Neutrophil (primary cell): ENCODE data around the gene ABHD15.

Experiments used
- H3K27ac ChIP-seq: fragments of 200-600 bp; sonication (generic); 2 replicates; pipeline ENCODE4 v1.5.1; 2016; ENCODE audit warnings: mild to moderate bottlenecking, moderate library complexity
- H3K27me3 ChIP-seq: fragments of 200-600 bp; sonication (generic); 2 replicates; pipeline ENCODE4 v1.6.0; 2016; ENCODE audit warnings: mild to moderate bottlenecking
- H3K36me3 ChIP-seq: fragments of 200-600 bp; sonication (generic); 2 replicates; pipeline ENCODE4 v1.5.1; 2017
- H3K4me1 ChIP-seq, 2 experiments: fragments of 200-600 bp in 1 of 2; sonication (generic) in 1 of 2; 1 replicate in 1 of 2; 2 replicates in 1 of 2; pipeline versions ENCODE4 v1.5.1 to v1.6.1; 2013 to 2016; ENCODE audit warnings: low read depth in 1 of 2, low read length in 1 of 2, mild to moderate bottlenecking in 1 of 2, moderate library complexity in 1 of 2; ENCODE audit not compliant: control insufficient read depth in 1 of 2, insufficient read depth in 1 of 2
- H3K4me3 ChIP-seq, 2 experiments: fragments of 200-600 bp in 1 of 2; sonication (generic) in 1 of 2; 1 replicate in 1 of 2; 2 replicates in 1 of 2; pipeline ENCODE4 v1.5.1; 2013 to 2016; ENCODE audit warnings: low read depth in 1 of 2, low read length in 1 of 2, mild to moderate bottlenecking in 1 of 2, moderate library complexity in 1 of 2
- H3K9me3 ChIP-seq: fragments of 200-600 bp; sonication (generic); 2 replicates; pipeline ENCODE4 v1.5.1; 2016
- CTCF ChIP-seq: fragments of 200-600 bp; sonication (generic); IDR thresholded peaks from 2 replicates; pipeline ENCODE4 v1.5.1; 2016; ENCODE audit warnings: antibody characterized with exemption

ABHD15 gene

GRCh38 chr17:29518359-29518758 is 48.5 kb downstream of the ABHD15 start:
- Histone ChIP-seq H3K4me1 (no peaks in the 10 kb centered on the region), H3K36me3 (peaks cover 97% of the 10 kb centered on the region), H3K27ac (no peak overlapping the region), H3K4me3 (no peak overlapping the region), H3K9me3 (no peaks in the 10 kb centered on the region), H3K27me3 (no peaks in the 10 kb centered on the region)
- no peak for TF ChIP-seq CTCF

- Histone ChIP-seq H3K4me1 (no peaks in the 10 kb centered on the region), H3K4me3 (no peak overlapping the region), H3K27ac (no peak overlapping the region), H3K27me3 (no peaks in the 10 kb centered on the region), H3K36me3 (peaks cover 97% of the 10 kb centered on the region), H3K9me3 (no peaks in the 10 kb centered on the region)
- no peak for TF ChIP-seq CTCF
Measured at GRCh38 chr17:29514792-29515191, 52.0 kb downstream of the ABHD15 start.

GRCh38 chr17:29510953-29511352 is 55.9 kb downstream of the ABHD15 start:
- peaks cover 85% of the 10 kb centered on the region for H3K36me3 ChIP-seq

More at GRCh38 chr17:29510953-29511352, 55.9 kb downstream of the ABHD15 start:
- H3K9me3 ChIP-seq: no peaks in the 10 kb centered on the region
- no peak overlapping the region for H3K27ac ChIP-seq
- no peaks in the 10 kb centered on the region for H3K27me3 ChIP-seq
- no peaks in the 10 kb centered on the region for H3K4me1 ChIP-seq
- no peak overlapping the region for H3K4me3 ChIP-seq
- TF ChIP-seq CTCF: no peak
